ENCODE results near the gene RTL1.

Gene RTL1

GRCh38 chr14:100906420-100906819 is 2.9 kb upstream of the RTL1 start:
- no peak overlapping the region for H3K9ac ChIP-seq (ENCODE audit: low read depth in 1 of 2, low read length in 2 of 2)
- no peak overlapping the region for H3K27ac ChIP-seq (ENCODE audit: low read depth, low read length)
- no peaks in the 10 kb centered on the region for H3K4me1 ChIP-seq (ENCODE audit: control insufficient read depth in 1 of 2, insufficient read depth in 2 of 2, low read length in 2 of 2)
- H3K27me3 ChIP-seq (ENCODE audit: control insufficient read depth in 1 of 2, insufficient read depth in 2 of 2, low read length in 2 of 2) = peaks cover 13 to 19% of the 10 kb centered on the region in 2 donors
- H3K4me3 ChIP-seq (ENCODE audit: low read depth in 1 of 2, low read length in 2 of 2) = no peak overlapping the region
- no peaks in the 10 kb centered on the region for H3K9me3 ChIP-seq (ENCODE audit: control insufficient read depth in 1 of 2, low read length in 2 of 2)
- H3K36me3 ChIP-seq (ENCODE audit: control insufficient read depth in 1 of 2, insufficient read depth in 2 of 2, low read length in 2 of 2) = no peaks in the 10 kb centered on the region

- Histone ChIP-seq H3K4me1 (ENCODE audit: control insufficient read depth in 1 of 2, insufficient read depth in 2 of 2, low read length in 2 of 2) (peaks cover 0 to 5% of the 10 kb centered on the region in 2 donors), H3K9me3 (ENCODE audit: control insufficient read depth in 1 of 2, low read length in 2 of 2) (no peaks in the 10 kb centered on the region), H3K27ac (ENCODE audit: low read depth, low read length) (no peak overlapping the region), H3K4me3 (ENCODE audit: low read depth in 1 of 2, low read length in 2 of 2) (no peak overlapping the region), H3K9ac (ENCODE audit: low read depth in 1 of 2, low read length in 2 of 2) (no peak overlapping the region), H3K27me3 (ENCODE audit: control insufficient read depth in 1 of 2, insufficient read depth in 2 of 2, low read length in 2 of 2) (peaks cover 21 to 29% of the 10 kb centered on the region in 2 donors), H3K36me3 (ENCODE audit: control insufficient read depth in 1 of 2, insufficient read depth in 2 of 2, low read length in 2 of 2) (no peaks in the 10 kb centered on the region)
These were observed 1.6 kb upstream of the RTL1 start for GRCh38 chr14:100905166-100905565.

- no peak overlapping the region for H3K4me3 ChIP-seq (ENCODE audit: low read depth in 1 of 2, low read length in 2 of 2)
- H3K9ac ChIP-seq (ENCODE audit: low read depth in 1 of 2, low read length in 2 of 2) = no peak overlapping the region
- H3K4me1 ChIP-seq (ENCODE audit: control insufficient read depth in 1 of 2, insufficient read depth in 2 of 2, low read length in 2 of 2) = peaks cover 0 to 11% of the 10 kb centered on the region in 2 donors
- H3K9me3 ChIP-seq (ENCODE audit: control insufficient read depth in 1 of 2, low read length in 2 of 2) = no peaks in the 10 kb centered on the region
- no peaks in the 10 kb centered on the region for H3K36me3 ChIP-seq (ENCODE audit: control insufficient read depth in 1 of 2, insufficient read depth in 2 of 2, low read length in 2 of 2)
- peaks cover 26 to 31% of the 10 kb centered on the region in 2 donors for H3K27me3 ChIP-seq (ENCODE audit: control insufficient read depth in 1 of 2, insufficient read depth in 2 of 2, low read length in 2 of 2)
- H3K27ac ChIP-seq (ENCODE audit: low read depth, low read length) = no peak overlapping the region
These were observed 975 bp upstream of the RTL1 start for GRCh38 chr14:100904307-100905087.

GRCh38 chr14:100903134-100903468 is 421 bp downstream of the RTL1 start:
- Histone ChIP-seq H3K4me1 (ENCODE audit: control insufficient read depth in 1 of 2, insufficient read depth in 2 of 2, low read length in 2 of 2) (peaks cover 0 to 11% of the 10 kb centered on the region in 2 donors), H3K27ac (ENCODE audit: low read depth, low read length) (no peak overlapping the region), H3K9ac (ENCODE audit: low read depth in 1 of 2, low read length in 2 of 2) (no peak overlapping the region), H3K9me3 (ENCODE audit: control insufficient read depth in 1 of 2, low read length in 2 of 2) (no peaks in the 10 kb centered on the region), H3K4me3 (ENCODE audit: low read depth in 1 of 2, low read length in 2 of 2) (no peak overlapping the region), H3K36me3 (ENCODE audit: control insufficient read depth in 1 of 2, insufficient read depth in 2 of 2, low read length in 2 of 2) (no peaks in the 10 kb centered on the region), H3K27me3 (ENCODE audit: control insufficient read depth in 1 of 2, insufficient read depth in 2 of 2, low read length in 2 of 2) (peaks cover 38 to 39% of the 10 kb centered on the region in 2 donors)

GRCh38 chr14:100902295-100903133 is 1.0 kb downstream of the RTL1 start:
- no peak overlapping the region for H3K27ac ChIP-seq (ENCODE audit: low read depth, low read length)
- H3K27me3 ChIP-seq (ENCODE audit: control insufficient read depth in 1 of 2, insufficient read depth in 2 of 2, low read length in 2 of 2) = peaks cover 38 to 39% of the 10 kb centered on the region in 2 donors
- no peak overlapping the region for H3K9ac ChIP-seq (ENCODE audit: low read depth in 1 of 2, low read length in 2 of 2)
- H3K4me3 ChIP-seq (ENCODE audit: low read depth in 1 of 2, low read length in 2 of 2) = no peak overlapping the region
- no peaks in the 10 kb centered on the region for H3K36me3 ChIP-seq (ENCODE audit: control insufficient read depth in 1 of 2, insufficient read depth in 2 of 2, low read length in 2 of 2)
- H3K4me1 ChIP-seq (ENCODE audit: control insufficient read depth in 1 of 2, insufficient read depth in 2 of 2, low read length in 2 of 2) = peaks cover 0 to 11% of the 10 kb centered on the region in 2 donors
- H3K9me3 ChIP-seq (ENCODE audit: control insufficient read depth in 1 of 2, low read length in 2 of 2) = no peaks in the 10 kb centered on the region

- H3K9me3 ChIP-seq (ENCODE audit: control insufficient read depth in 1 of 2, low read length in 2 of 2) = no peaks in the 10 kb centered on the region
- H3K36me3 ChIP-seq (ENCODE audit: control insufficient read depth in 1 of 2, insufficient read depth in 2 of 2, low read length in 2 of 2) = no peaks in the 10 kb centered on the region
- peaks cover 35 to 38% of the 10 kb centered on the region in 2 donors for H3K27me3 ChIP-seq (ENCODE audit: control insufficient read depth in 1 of 2, insufficient read depth in 2 of 2, low read length in 2 of 2)
- H3K27ac ChIP-seq (ENCODE audit: low read depth, low read length) = no peak overlapping the region
- peaks cover 0 to 11% of the 10 kb centered on the region in 2 donors for H3K4me1 ChIP-seq (ENCODE audit: control insufficient read depth in 1 of 2, insufficient read depth in 2 of 2, low read length in 2 of 2)
- H3K4me3 ChIP-seq (ENCODE audit: low read depth in 1 of 2, low read length in 2 of 2) = no peak overlapping the region
- no peak overlapping the region for H3K9ac ChIP-seq (ENCODE audit: low read depth in 1 of 2, low read length in 2 of 2)
These were observed 1.9 kb downstream of the RTL1 start for GRCh38 chr14:100901391-100902183.

GRCh38 chr14:100900837-100901390 is 2.6 kb downstream of the RTL1 start:
- Histone ChIP-seq H3K9me3 (ENCODE audit: control insufficient read depth in 1 of 2, low read length in 2 of 2) (no peaks in the 10 kb centered on the region), H3K36me3 (ENCODE audit: control insufficient read depth in 1 of 2, insufficient read depth in 2 of 2, low read length in 2 of 2) (no peaks in the 10 kb centered on the region), H3K4me1 (ENCODE audit: control insufficient read depth in 1 of 2, insufficient read depth in 2 of 2, low read length in 2 of 2) (peaks cover 0 to 11% of the 10 kb centered on the region in 2 donors), H3K4me3 (ENCODE audit: low read depth in 1 of 2, low read length in 2 of 2) (no peak overlapping the region), H3K27ac (ENCODE audit: low read depth, low read length) (no peak overlapping the region), H3K27me3 (ENCODE audit: control insufficient read depth in 1 of 2, insufficient read depth in 2 of 2, low read length in 2 of 2) (peaks cover 35 to 39% of the 10 kb centered on the region in 2 donors), H3K9ac (ENCODE audit: low read depth in 1 of 2, low read length in 2 of 2) (no peak overlapping the region)

GRCh38 chr14:100899884-100900771 is 3.4 kb downstream of the RTL1 start:
- Histone ChIP-seq H3K36me3 (ENCODE audit: control insufficient read depth in 1 of 2, insufficient read depth in 2 of 2, low read length in 2 of 2) (no peaks in the 10 kb centered on the region), H3K9me3 (ENCODE audit: control insufficient read depth in 1 of 2, low read length in 2 of 2) (no peaks in the 10 kb centered on the region), H3K4me1 (ENCODE audit: control insufficient read depth in 1 of 2, insufficient read depth in 2 of 2, low read length in 2 of 2) (peaks cover 0 to 11% of the 10 kb centered on the region in 2 donors), H3K27me3 (ENCODE audit: control insufficient read depth in 1 of 2, insufficient read depth in 2 of 2, low read length in 2 of 2) (peaks cover 31 to 39% of the 10 kb centered on the region in 2 donors), H3K9ac (ENCODE audit: low read depth in 1 of 2, low read length in 2 of 2) (no peak overlapping the region), H3K27ac (ENCODE audit: low read depth, low read length) (no peak overlapping the region), H3K4me3 (ENCODE audit: low read depth in 1 of 2, low read length in 2 of 2) (no peak overlapping the region)
